ENCODE measurements around the gene RARRES2.

The RARRES2 gene

DNA sequence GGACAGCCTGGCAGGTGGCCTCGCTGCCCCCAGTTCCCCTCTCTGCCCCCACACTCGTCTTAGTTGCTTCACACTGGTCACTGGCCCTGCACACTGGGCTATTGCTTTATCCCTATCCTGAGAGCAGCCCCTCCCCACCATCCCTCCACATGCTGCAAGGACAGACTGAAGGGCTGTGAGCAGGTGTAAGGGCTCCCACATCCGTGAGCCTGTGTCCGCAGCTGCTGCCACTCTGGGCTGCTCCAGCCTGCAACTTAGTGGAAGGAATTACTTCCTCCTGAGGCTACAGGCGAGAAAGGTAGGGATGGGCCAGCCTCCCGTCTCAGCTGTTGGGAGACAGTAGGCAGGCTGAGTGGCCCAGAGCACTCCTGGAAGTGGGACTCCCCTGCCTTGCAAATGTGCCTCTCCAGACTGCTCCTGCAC is 3.8 kb downstream of the RARRES2 start:
- DNase-seq (ENCODE audit: low read depth in 2 of 2), result no peak

DNA sequence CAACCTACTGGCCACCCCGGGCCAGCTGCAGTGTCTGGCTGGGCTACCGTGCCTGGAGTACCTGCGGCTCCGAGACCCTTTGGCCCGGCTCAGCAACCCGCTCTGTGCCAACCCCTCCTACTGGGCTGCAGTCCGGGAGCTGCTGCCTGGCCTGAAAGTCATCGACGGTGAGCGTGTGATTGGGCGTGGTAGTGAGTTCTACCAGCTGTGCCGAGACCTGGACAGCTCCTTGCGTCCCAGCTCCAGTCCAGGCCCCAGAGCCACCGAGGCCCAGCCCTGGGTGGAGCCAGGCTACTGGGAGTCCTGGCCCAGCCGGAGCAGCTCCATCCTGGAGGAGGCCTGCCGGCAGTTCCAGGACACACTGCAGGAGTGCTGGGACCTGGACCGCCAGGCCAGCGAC is 4.2 kb downstream of the RARRES2 start:
- no peak for DNase-seq (ENCODE audit: low read depth in 2 of 2)

DNA sequence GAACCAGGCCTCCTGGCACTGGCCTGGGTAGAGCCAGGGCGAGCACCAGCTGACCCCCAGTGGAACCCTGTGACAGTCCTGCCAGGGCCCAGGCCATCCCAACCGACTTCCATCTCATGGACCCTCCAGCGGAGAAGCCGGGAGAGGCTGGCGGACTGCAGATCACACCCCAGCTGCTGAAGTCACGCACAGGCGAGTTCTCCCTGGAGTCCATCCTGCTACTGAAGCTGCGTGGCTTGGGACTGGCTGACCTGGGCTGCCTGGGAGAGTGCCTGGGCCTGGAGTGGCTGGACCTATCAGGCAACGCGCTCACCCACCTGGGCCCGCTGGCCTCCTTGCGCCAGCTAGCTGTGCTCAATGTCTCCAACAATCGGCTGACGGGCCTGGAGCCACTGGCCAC is 4.7 kb downstream of the RARRES2 start:
- DNase-seq (ENCODE audit: low read depth in 2 of 2), result no peak

DNA sequence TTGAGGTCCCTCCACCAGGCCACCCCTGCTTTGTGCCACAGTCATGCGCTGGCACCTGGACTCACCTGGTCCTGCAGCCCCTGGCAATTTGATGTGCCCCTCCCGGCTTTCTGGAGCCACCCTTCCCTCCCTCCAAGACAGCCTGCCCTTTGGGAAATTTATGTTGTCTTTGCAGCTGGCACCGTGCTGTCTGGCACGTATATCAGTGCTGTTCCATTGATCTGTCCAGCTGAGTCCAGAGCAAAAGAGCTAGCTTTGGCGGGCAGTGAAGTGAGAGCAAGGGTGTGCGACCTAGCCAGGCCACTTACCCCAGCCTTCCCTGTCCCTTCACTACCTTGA is 5.7 kb downstream of the RARRES2 start:
- DNase-seq (ENCODE audit: low read depth in 2 of 2), result no peak

DNA sequence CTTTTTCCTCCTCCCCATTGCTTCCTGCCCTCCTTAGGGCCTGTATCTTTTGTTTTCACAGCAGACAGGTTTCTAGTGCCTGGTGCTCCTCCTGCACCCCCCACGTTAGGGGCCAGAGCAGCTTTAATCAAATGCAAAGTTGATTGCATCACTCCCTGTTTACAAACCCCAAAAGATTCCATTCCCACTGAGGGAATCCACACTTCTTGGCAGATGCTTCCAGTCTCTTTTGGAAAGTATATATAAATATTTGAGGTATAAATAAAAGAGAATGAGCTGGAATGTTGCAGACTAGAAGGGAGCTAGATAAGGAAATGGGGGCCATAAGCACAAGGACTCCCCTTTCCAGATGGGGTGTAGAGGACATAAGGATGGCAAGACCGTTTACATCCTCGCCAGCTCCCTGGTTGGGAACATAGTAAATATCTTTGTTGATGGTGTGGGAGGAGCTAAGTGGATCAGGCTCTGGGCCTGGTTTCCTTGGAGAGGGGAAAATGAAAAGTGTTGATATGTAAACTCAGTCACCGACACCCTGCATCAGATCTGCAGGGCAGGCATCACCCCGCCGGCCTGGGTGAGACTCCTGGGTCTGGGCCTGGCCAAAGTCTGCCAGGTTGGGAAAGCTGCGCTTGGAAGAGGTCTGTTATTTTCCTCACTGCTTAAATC is 6.2 kb downstream of the RARRES2 start:
- DNase-seq (ENCODE audit: low read depth in 2 of 2), result no peak

DNA sequence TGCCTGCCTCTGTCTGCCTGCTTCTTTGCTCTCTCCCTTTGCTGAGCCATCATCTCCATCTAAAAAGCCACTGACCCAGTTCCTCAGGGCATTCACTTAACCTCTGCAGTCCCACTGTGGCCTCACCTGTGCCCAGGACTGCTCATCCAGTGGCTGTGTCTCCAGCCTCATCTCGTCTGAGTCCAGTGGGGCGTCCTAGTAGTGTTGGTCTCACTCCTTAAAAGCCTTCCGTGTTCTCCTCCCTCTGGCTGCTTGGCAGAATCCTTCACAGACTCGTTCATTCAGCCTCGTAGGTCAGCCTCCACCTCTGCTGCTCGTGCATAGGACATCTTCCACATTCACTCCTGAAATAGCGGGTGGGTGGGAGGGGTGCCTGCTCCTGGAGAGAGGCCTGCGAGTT is 7.3 kb downstream of the RARRES2 start:
- no peak for DNase-seq (ENCODE audit: low read depth in 2 of 2)

DNA sequence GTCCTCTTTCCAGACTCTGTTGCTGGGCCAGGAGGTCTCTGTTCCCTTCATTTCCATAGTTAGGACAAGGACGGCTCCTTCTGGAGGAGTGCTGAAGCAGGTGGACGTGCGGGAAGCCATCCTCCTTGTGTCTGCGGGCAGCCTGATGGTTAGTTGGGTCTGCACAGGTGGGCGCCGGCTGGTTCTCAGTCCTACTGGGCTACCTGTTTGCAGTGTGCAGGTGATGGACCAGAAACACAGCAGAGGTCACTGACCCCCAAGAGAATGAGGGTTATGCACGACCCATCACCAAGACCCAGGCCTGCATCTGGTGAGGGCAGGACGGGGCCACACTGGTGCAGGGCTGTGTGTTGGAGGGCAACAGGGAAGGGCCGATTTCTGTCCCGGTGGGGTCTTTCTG is 7.8 kb downstream of the RARRES2 start:
- DNase-seq (ENCODE audit: low read depth in 2 of 2), result no peak

DNA sequence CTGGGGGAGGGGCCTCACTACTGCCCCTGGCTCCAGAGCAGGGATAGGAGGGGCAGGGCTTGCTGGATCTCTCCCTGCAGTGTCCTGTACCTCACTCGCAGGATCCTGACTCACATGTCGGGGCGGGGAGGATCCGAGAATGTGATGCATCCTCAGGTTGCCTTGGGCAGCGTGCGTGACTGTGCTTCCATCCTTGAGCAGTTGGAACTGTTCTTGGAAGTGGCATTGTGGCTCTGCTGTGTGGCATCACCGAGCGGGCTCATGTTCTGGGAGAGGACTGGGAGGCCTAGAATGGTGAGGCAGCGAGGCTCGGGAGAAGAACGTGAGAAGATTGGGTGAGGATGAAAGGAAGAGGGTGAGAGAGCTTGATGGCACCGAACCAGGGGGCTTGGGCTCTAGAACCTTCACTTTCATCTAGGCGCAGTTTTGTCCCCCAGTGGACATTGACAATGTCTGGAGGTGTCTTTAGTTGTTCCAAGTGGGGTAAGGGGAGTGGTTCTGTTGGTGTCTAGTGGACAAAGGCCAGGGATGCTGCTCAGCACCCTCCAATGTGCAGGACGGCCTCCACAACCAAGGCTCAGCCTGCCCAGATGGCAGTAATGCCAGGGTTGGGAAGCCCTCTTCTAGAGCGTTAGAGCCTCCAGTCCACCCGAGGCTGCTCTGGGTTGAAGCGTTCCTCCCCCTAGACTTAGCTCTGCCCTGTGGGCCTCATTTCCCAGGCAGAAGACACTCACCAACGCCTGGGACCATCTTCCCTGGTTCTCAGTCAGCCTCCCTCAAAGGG is 8.4 kb downstream of the RARRES2 start:
- no peak for DNase-seq (ENCODE audit: low read depth in 2 of 2)

DNA sequence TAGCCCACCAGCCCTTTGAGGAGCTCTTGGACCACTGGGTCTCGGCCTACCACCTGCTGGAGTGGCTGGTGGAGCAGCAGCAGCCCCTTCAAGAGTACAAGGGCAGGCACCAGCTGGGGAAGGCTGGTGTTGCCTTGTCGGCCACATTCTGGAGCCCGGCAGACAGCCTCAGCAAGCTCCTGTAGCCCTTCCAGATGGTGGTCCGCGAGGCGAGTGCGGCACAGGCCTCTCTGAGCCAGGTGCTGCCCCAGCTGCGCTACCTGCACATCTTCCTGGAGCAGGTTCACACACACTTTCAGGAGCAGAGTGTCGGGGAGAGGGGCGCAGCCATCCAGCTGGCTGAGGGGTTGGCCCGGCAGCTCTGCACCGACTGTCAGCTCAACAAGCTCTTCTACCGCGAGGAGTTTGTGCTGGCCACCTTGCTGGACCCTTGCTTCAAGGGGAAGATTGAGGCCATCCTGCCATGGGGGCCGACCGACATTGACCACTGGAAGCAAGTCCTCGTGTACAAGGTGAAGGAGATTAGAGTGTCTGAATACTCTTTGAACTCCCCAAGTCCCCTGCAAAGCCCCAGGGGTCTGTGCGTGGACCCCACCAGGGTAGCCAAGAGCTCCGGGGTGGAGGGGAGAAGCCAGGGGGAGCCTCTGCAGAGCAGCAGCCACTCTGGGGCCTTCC is 11.1 kb downstream of the RARRES2 start:
- DNase-seq (ENCODE audit: low read depth in 2 of 2), result no peak

DNA sequence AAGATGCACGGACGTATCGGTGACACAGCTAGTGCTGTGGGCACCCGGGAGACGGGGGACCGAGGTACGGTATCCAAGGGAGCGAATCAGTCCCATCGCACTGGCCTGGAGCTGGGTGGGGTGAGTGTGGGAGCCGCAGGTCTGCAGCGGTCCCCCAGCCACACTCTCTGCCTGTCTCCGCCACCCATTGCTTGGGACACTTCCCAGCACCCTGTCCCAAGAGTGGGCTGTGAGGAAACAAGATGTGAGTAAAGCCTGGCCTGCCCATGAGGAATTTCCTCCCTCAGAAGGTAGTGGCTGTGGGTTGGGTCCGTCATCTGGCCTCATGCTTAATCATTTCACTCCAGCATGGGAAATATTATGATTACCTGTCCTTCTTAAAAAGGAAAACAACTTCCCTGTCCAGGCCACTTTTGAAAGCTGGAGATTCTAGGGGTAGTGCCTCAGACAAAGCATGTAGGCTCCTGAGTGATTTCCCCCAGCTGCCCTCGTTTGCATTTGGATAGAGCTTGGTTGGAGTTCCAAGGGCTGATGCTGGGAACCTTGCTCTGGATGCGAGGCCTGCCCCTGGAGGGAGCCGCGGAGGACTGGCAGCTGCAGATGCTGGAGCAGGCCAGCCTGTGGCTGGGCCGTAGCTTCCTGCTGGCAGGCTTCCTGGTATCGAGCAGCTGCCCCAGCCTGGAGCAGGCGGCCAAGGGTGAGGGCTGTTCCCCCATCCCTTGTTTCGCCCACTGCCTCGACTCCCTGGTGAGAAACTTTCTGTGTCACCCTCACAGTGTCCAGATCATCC is 11.9 kb downstream of the RARRES2 start:
- DNase-seq (ENCODE audit: low read depth in 2 of 2), result no peak

DNA sequence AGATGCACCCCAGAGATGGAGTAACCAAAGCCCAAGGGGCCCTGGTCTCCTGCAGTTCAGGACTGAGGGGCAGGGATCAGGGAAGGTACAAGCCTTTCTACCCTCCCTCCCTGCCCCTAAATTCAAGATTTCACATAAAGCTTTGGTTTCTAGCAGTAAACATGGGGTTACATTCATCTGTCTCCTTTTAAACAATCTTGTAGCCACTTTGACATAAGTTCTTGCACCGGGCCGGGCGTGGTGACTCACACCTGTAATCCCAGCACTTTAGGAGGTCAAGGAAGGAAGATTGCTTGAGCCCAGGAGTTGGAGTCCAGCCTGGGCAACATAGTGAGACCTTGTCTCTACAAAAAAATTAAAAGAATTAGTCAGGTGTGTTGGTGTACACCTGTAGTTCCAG is 14.1 kb downstream of the RARRES2 start:
- no peak for DNase-seq (ENCODE audit: low read depth in 2 of 2)

DNA sequence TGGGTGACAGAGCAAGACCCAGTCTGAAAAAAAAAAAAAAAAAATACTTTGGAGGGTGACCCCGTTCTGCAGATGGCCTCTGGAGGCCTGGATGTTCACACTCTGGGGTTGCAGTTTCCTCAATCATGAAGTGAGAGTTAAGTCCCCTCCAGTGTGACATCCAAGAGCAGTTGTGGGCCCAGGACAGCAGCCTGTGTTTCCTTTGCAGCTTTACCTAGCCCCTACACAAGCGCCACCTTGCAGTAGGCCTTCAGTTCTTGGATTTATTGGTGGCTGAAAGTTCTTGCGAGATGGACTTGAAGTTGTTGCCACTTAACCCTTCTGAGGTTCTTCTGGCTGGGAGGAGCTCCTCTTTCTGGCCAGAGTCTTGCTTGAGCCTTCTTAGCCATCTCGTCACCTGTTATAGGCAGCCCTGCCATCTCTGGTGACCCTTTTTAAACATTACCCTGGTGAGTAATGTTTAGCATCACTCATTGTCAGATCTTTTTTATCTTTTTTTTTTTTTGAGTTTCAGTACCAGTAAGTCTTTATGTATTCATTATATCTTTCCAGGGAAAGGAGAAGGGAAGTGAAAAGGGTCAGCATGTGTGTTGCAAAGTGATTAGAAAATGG is 14.7 kb downstream of the RARRES2 start:
- no peak for DNase-seq (ENCODE audit: low read depth in 2 of 2)

DNA sequence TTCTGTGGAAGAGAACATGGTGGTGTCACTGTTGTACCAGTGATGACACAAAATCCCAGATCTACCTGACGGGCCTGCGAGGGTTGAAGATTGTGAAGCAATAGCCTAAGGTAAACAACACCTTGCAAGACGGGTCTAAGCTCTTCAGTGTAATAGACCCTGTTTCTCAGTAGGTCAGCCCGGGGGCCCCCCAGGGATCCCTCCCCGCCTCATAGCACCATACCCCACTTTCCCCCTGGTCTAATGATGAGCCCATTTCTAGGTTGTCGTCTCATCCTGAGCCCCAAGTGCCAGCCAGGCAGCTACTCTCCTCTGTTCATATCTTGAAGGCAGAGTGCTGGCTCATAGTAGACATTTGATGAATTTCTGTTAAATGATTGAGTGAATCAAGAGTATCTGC is 15.5 kb downstream of the RARRES2 start:
- no peak for DNase-seq (ENCODE audit: low read depth in 2 of 2)

DNA sequence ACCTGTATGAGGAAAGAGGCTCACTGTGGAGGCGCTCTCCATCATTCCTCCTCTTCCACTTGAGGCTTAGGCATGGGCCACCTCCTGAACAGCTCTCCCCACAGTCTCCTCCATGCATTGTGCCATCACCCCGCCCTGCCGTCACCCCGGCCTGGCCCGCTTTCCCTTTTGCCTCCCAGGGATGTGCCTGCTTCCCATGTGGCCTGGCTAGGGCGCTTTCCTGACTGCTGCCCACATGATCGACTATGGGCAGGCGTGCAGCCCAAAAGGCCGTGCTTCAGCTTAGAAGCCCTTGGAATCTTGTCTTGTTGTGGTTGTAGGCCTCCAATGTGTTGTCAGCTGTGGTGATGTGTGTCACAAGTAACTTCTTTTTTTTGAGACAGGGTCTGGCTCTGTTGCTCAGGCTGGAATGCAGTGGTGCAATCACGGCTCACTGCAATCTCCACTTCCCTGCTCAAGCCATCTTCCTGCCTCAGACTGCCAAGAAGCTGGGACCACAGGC is 16.3 kb downstream of the RARRES2 start:
- no peak for DNase-seq (ENCODE audit: low read depth in 2 of 2)

DNA sequence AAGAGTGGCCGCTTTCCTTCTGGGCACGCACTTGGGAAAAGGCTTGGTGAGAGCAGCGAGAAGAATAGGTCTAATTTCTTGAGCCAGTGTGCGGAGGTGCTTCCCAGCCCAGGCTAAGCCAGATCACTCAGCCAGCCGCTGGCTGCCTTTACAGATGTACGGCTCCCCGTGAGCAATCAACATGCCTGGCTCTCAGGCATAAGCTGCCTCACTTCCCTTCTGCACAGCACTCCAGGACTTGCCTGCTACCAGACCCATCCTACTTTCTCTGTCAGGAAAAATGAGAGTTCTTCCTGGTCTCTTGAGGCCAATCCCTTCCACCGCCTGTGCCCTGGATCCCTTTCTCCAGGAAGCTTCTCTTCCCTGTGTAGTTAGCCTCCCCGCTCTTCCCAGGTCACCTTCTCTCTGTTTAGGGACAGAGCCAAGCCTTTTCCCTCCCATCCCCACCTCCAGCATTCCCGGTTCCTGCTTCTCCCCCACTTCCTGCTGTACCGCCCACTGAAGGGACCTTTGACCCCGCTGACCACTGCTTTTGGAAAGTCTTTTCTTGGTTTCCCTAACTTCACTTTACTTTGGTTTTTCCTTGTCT is 17.0 kb downstream of the RARRES2 start:
- DNase-seq (ENCODE audit: low read depth in 2 of 2), result no peak

DNA sequence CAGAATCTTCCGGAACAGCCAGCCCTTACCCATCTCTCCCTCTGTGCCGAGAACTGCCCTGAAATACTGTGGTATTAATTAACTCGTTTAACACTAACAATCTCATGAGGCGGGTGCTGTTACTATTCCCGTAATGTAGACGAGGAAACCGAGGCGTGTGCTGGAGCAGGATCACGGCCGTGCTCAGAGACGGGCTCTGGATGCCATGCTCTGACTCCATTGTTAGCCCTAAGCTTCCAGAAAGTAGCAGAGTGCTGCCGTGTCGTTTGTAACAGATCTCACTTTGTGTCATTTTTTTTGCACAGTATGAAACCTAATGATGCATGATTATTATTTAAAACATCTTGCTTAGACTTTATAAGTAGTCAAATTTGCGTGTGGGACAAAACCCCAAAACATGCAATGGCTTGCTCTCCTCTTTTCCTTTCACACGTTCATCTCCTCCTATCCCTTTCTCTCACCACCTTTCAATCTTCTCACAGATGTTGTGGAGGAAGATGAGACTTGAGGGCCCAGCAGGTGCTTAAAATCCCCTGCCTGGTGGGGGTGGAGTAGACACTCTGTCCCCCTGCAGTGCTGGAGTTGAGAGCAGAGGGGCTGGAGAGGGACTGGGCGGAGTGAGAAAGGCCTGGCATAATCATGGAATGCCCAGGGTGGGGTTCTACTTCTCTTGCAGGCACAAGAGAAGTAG is 17.6 kb downstream of the RARRES2 start:
- DNase-seq (ENCODE audit: low read depth in 2 of 2), result no peak

DNA sequence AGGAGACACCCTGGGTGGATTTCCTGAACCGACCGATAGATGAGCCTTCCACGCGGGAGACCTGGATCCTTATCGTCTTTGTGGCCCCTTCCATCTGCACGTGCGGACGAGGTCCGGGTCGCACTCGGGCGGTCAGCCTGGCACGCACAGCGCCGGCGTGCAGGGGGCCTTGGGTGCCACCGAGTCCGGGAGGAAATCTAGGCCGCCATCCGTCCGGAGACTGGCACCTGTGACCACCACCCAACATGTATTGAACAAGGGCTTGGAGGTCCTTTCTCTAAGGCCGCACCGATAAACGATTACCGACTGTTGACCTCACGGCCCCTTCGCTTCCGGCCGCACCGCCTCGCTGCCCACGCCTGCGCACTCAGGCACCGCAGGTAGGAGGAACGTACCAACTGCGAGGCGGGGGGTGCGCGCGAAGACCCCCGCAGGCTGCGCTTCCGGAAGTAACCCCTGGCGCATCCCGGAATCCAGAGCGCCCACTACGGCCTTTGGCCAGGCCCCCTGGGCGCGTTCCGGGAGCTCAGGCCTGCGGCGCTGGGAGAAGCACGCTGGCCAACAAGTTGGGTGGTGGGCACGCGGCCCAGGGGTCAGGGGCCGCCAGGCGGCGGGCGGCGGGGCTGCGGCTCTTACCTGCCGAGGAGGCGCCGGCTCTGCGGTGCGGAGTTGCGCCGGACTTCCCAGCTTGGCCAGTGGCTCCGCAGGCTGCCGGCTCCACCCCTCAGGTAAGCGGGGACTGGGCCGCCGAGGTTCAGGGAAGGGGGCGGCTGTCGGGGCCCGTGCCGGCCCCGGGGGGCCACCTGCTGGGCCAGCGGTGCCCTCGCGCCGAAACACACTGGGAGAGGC is 18.4 kb downstream of the RARRES2 start, which contains the start of the genes ACTR3C and LRRC61:
ACTR3C (minus strand) TSS at position 713 of the 849 bp plus-strand sequence. CDS start 28,249 bp downstream, outside the sequence.
LRRC61 (plus strand) TSS at position 523 of the 849 bp plus-strand sequence. CDS start 13,507 bp downstream, outside the sequence.
- peak; percentile 32 to 46 for DNase-seq (ENCODE audit: low read depth in 2 of 2)

DNA sequence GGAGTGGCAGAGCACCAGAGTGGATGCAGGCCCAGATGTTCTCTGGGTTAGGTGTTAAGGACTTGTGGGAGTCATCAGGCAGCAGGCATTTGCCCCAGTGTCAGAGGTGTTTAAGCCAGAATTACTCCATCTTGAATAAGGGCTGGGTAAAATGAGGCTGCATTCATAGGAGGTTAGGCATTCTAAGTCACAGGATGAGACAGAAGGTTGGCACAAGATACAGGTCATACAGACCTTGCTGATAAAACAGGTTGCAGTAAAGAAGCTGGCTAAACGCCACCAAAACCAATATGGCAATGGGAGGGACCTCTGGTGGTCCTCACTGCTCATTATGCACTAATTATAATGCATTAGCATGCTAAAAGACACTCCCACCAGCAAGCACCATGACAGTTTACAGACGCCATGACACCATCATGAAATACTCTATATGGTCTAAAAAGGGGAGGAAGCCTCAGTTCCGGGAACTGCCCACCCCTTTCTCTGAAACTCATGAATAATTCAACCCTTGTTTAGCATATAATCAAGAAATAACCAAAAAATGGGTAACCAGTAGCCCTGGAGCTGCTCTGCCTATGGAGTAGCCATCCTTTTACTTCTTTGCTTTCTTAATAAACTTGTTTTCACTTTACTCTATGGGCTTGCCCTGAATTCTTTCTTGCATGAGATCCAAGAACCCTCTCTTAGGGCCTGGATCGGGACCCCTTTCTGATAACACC is 19.2 kb downstream of the RARRES2 start:
- DNase-seq (ENCODE audit: low read depth in 2 of 2), result peak in 1 of 2 donors; percentile 44

DNA sequence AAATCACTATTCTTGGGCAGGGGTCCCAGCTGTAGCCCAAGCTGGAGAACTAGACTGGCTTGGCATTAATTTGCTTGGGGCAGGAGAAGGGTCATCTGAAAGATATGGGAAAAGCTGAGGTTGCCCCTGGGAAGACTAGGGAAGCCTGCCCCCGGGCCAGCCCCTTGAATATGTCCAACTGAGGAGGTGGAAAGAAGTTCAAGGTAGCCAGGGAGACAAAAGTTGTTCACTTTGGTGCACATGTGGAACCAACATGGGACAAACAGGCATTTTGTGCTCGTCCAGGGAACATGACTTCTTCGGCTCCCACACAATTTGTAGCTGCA is 19.7 kb downstream of the RARRES2 start:
- DNase-seq (ENCODE audit: low read depth in 2 of 2), result no peak

Measured in stimulated activated CD8-positive, alpha-beta memory T cell treated with anti-CD3 and anti-CD28 coated beads, Interleukin-15, amount 100 ng/mL, for 4 hours (primary cell).